Measurements from ENCODE around the gene NTRK2.

Gene NTRK2

GRCh38 chr9:84997472-84997871, 327.9 kb downstream of the NTRK2 start:
- no peaks in the 10 kb centered on the region for H3K27me3 ChIP-seq (ENCODE audit: control insufficient read depth, insufficient read depth, low read length)
- no peaks in the 10 kb centered on the region for H3K4me1 ChIP-seq
- no peak for TF ChIP-seq CTCF (IDR thresholded peaks at IDR 0.05)
- no peak overlapping the region for H3K4me3 ChIP-seq (ENCODE audit: low read depth, low read length)
- H3K4me2 ChIP-seq (ENCODE audit: low read length) = no peak overlapping the region
- no peak overlapping the region for H3K27ac ChIP-seq
- H3K36me3 ChIP-seq (ENCODE audit: control insufficient read depth, insufficient read depth, low read length) = no peaks in the 10 kb centered on the region
- no peaks in the 10 kb centered on the region for H3K9me3 ChIP-seq (ENCODE audit: control insufficient read depth, low read length)
- H3K9ac ChIP-seq = no peak overlapping the region
- no peaks in the 10 kb centered on the region for H3K79me2 ChIP-seq
- H2AFZ ChIP-seq = no peak overlapping the region

- Histone ChIP-seq H3K4me1 (no peaks in the 10 kb centered on the region), H2AFZ (no peak overlapping the region), H3K4me2 (ENCODE audit: low read length) (no peak overlapping the region), H3K27me3 (ENCODE audit: control insufficient read depth, insufficient read depth, low read length) (no peaks in the 10 kb centered on the region), H3K79me2 (no peaks in the 10 kb centered on the region), H3K4me3 (ENCODE audit: low read depth, low read length) (no peak overlapping the region), H3K36me3 (ENCODE audit: control insufficient read depth, insufficient read depth, low read length) (no peaks in the 10 kb centered on the region), H3K9me3 (ENCODE audit: control insufficient read depth, low read length) (no peaks in the 10 kb centered on the region), H3K27ac (no peak overlapping the region), H3K9ac (no peak overlapping the region)
- no peak for TF ChIP-seq CTCF (IDR thresholded peaks at IDR 0.05)
Measured at GRCh38 chr9:84998639-84999038, 329.1 kb downstream of the NTRK2 start.

GRCh38 chr9:84999788-85000187, 330.3 kb downstream of the NTRK2 start:
- no peak overlapping the region for H2AFZ ChIP-seq
- TF ChIP-seq CTCF (IDR thresholded peaks at IDR 0.05) = no peak
- H3K4me3 ChIP-seq (ENCODE audit: low read depth, low read length) = no peak overlapping the region

GRCh38 chr9:85001925-85002324, 332.4 kb downstream of the NTRK2 start:
- Histone ChIP-seq H3K79me2 (no peaks in the 10 kb centered on the region), H3K4me2 (ENCODE audit: low read length) (no peak overlapping the region), H3K4me1 (no peaks in the 10 kb centered on the region), H3K27ac (no peak overlapping the region), H2AFZ (no peak overlapping the region), H3K36me3 (ENCODE audit: control insufficient read depth, insufficient read depth, low read length) (no peaks in the 10 kb centered on the region), H3K4me3 (ENCODE audit: low read depth, low read length) (no peak overlapping the region), H3K9ac (no peak overlapping the region), H3K27me3 (ENCODE audit: control insufficient read depth, insufficient read depth, low read length) (no peaks in the 10 kb centered on the region), H3K9me3 (ENCODE audit: control insufficient read depth, low read length) (no peaks in the 10 kb centered on the region)
- no peak for TF ChIP-seq CTCF (IDR thresholded peaks at IDR 0.05)

More at GRCh38 chr9:84999788-85000187, 330.3 kb downstream of the NTRK2 start:
- H3K4me1 ChIP-seq = no peaks in the 10 kb centered on the region
- H3K9me3 ChIP-seq (ENCODE audit: control insufficient read depth, low read length) = no peaks in the 10 kb centered on the region
- no peak overlapping the region for H3K27ac ChIP-seq
- H3K9ac ChIP-seq = no peak overlapping the region
- no peaks in the 10 kb centered on the region for H3K36me3 ChIP-seq (ENCODE audit: control insufficient read depth, insufficient read depth, low read length)
- H3K4me2 ChIP-seq (ENCODE audit: low read length) = no peak overlapping the region
- no peaks in the 10 kb centered on the region for H3K27me3 ChIP-seq (ENCODE audit: control insufficient read depth, insufficient read depth, low read length)
- H3K79me2 ChIP-seq = no peaks in the 10 kb centered on the region

- Histone ChIP-seq H3K4me3 (ENCODE audit: low read depth, low read length) (no peak overlapping the region), H3K36me3 (ENCODE audit: control insufficient read depth, insufficient read depth, low read length) (no peaks in the 10 kb centered on the region), H3K9ac (no peak overlapping the region), H3K27ac (no peak overlapping the region), H3K27me3 (ENCODE audit: control insufficient read depth, insufficient read depth, low read length) (peaks cover 3% of the 10 kb centered on the region), H2AFZ (no peak overlapping the region), H3K4me1 (no peaks in the 10 kb centered on the region), H3K4me2 (ENCODE audit: low read length) (no peak overlapping the region), H3K9me3 (ENCODE audit: control insufficient read depth, low read length) (no peaks in the 10 kb centered on the region), H3K79me2 (no peaks in the 10 kb centered on the region)
- TF ChIP-seq CTCF (IDR thresholded peaks at IDR 0.05) = no peak
Measured at GRCh38 chr9:85004818-85005413, 335.4 kb downstream of the NTRK2 start.
